B cell (primary cell): ENCODE data around the gene FBXO11.
A peak's percentile ranks its signal among the peaks of the same experiment; 100 is the strongest.

Experiments used
- EZH2 ChIP-seq: IDR thresholded peaks from 2 replicates; pipeline ENCODE4 v1.6.1; 2012; ENCODE audit warnings: borderline replicate concordance, low read depth, mild to moderate bottlenecking, moderate library complexity, low read length; ENCODE audit not compliant: insufficient read depth, poor library complexity, severe bottlenecking
- TF ChIP-seq, protein P1 (sequence below): fragments of 200-600 bp; IDR thresholded peaks from one replicate; pipeline ENCODE4 v1.8.0; 2022; ENCODE audit warnings: antibody characterized with exemption, mild to moderate bottlenecking

DNA sequence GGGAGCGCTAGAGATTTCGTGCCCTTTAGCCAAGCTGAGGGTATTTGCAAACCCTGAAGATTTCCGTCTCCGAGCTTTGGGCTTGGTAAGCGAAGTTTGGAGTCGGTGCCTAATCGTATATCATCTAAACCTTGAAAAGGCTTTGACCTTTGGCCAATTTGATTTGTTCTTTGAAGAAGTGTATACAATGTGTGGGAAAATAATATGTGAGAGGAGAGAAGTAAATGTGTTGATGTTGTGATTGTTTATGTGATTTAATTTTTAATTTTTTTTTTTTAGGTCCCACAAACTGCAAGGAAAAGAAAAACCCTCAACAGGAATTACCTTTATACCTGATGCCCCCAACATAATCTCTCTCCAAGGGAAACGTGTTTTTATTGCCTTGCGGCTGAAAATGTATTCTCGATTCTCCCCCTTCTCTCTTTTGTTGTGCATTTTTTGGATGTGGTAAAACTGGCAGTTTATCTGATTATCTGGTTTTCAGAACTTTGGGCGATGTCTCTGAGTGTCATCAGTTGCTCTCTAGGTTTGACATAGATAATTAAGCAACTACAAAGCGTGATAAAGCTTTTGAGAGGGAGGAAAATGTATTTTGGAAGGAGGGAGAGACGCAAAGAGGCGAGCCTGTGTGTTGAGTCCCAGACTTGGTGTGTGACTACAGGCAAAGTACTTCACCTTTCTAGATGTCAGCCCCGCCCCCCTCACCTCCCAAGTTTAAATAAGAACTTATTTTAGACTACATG, 912 bp upstream of the FBXO11 start:
- TF ChIP-seq, protein P1, sequence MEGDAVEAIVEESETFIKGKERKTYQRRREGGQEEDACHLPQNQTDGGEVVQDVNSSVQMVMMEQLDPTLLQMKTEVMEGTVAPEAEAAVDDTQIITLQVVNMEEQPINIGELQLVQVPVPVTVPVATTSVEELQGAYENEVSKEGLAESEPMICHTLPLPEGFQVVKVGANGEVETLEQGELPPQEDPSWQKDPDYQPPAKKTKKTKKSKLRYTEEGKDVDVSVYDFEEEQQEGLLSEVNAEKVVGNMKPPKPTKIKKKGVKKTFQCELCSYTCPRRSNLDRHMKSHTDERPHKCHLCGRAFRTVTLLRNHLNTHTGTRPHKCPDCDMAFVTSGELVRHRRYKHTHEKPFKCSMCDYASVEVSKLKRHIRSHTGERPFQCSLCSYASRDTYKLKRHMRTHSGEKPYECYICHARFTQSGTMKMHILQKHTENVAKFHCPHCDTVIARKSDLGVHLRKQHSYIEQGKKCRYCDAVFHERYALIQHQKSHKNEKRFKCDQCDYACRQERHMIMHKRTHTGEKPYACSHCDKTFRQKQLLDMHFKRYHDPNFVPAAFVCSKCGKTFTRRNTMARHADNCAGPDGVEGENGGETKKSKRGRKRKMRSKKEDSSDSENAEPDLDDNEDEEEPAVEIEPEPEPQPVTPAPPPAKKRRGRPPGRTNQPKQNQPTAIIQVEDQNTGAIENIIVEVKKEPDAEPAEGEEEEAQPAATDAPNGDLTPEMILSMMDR = peak; percentile 71
- no peak for TF ChIP-seq EZH2
